ENCODE data around the gene PADI3.

The PADI3 gene, protein sequence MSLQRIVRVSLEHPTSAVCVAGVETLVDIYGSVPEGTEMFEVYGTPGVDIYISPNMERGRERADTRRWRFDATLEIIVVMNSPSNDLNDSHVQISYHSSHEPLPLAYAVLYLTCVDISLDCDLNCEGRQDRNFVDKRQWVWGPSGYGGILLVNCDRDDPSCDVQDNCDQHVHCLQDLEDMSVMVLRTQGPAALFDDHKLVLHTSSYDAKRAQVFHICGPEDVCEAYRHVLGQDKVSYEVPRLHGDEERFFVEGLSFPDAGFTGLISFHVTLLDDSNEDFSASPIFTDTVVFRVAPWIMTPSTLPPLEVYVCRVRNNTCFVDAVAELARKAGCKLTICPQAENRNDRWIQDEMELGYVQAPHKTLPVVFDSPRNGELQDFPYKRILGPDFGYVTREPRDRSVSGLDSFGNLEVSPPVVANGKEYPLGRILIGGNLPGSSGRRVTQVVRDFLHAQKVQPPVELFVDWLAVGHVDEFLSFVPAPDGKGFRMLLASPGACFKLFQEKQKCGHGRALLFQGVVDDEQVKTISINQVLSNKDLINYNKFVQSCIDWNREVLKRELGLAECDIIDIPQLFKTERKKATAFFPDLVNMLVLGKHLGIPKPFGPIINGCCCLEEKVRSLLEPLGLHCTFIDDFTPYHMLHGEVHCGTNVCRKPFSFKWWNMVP

DNA sequence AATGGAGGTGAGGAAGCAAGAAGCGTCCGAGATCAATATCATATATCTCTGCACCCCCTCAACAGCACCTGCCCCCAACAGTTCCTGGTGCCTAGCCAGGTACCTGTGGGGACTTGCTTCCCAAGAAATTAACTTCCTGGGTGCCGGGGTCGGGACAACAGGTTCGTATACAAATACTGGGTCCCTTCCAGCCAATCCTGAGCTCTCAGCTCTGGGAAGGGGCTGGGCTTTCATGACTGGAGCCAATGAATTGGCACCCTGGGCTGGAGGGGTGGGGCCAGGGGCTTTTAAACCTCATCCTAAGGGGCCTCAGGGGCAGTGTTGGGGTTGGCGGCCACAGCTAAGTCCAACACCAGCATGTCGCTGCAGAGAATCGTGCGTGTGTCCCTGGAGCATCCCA, at the start of gene PADI3:
TSS of gene PADI3 (plus strand) at position 318 of the 400 bp plus-strand sequence. CDS start at position 358, 40 bp downstream.
- DNase-seq = no peak

- DNase-seq = no peak
These were observed 49.4 kb upstream of the PADI3 start for GRCh38 chr1:17199267-17200044.

GRCh38 chr1:17200246-17200645, 48.7 kb upstream of the PADI3 start:
- DNase-seq = no peak

DNA sequence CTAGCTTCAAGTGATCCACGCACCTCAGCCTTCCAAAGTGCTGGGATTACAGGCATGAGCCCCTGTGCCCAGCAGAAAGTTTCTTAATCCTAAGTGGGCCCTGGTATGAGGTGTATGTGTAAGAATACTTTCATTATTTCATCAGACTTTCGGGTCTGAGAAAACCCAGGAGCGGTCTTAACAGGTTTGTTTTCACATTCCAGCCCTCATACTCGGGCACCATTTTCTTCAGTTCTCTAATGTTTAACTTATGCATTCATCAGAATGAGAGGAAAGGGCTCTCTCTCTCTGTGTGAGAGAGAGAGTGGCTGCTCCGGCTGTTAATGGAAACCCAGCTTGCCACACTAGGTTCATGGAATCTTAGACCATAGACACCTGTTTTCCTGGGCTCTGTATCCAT, 48.1 kb upstream of the PADI3 start:
- no peak for DNase-seq

- no peak for DNase-seq
These were observed 47.5 kb upstream of the PADI3 start for GRCh38 chr1:17201201-17202021.

DNA sequence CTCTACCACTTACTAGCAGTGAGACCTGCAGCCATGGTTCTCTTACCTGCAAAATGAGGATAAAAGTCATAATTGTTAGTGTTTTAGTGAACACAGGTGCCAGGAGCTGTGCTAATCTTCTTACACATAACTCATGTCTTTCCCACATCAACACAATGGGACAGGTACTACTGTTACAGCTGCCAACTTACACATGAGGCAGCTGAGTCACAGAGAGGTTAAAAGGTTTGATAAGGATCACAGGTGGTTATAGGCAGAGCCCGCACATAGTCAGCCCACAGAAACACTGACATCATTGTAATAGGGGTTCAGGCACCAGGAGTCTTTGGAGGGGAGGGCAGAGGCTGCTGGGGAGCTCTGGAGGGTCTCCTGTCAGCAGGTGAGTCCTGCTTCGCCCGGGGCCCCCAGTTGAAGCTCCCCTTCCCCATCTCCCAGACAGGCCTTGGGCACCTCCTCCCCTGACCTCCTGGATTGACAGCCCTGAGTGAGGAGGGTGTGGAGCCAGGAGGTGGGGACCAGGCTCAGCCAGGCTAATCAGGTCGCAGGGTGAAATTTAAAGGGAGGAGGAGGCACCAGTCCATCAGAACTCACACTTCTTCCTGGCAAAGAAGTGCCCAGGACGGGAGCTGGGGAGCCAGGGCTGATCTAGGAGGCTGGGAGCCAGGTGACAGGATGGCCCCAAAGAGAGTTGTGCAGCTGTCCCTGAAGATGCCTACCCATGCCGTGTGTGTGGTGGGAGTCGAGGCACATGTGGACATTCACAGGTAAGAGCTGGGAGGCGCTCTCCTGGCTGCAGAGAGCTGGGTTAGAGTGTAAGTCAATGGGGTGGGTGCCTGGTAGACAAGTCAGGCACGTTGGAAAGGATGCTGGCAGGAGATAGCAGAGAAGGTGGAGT, 44.1 kb upstream of the PADI3 start, which contains the start of gene PADI1:
TSS of gene PADI1 (plus strand) at position 583 of the 895 bp plus-strand sequence. CDS start at position 673, 90 bp downstream.
- no peak for DNase-seq

GRCh38 chr1:17205652-17206051, 43.2 kb upstream of the PADI3 start:
- no peak for DNase-seq

DNA sequence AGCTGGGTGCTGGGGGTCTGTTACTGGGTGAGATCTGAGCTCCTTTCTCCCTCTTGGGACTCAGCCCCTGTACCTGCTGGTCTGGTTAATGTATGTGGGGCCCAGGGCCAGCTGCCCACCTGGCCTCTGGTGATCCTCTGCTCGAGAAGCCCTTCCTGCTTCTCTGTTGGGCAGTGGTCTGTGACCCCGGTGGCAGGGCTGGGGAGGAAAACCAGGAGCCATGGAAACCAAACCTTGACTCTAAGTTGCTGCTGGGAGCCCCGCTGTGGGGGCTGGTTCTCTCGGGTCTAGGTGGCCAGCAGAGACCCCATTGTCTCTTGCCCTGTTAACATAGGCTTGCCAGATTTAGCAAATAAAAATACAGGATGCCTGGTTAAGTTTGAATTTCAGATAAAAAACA, 42.7 kb upstream of the PADI3 start:
- DNase-seq = no peak

DNA sequence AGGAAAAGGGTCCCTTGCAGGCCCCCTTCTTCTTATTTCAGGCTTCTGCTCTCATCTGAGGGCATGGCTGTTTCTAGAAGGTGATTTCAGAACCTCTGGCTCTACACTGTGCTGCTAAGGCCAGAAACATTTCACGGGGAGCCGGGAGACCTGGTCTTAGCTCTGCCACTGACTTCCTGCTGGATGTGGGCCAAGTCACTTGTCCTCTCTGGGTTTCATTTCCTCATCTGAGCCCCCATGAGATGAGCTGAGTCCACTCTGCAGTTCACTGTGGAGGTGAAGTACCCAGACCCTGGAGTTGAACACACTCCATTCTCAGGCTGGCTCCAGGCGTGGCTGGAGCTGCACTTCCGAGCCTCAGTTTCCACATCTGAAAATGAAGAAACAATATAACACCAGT, 41.9 kb upstream of the PADI3 start:
- no peak for DNase-seq

DNA sequence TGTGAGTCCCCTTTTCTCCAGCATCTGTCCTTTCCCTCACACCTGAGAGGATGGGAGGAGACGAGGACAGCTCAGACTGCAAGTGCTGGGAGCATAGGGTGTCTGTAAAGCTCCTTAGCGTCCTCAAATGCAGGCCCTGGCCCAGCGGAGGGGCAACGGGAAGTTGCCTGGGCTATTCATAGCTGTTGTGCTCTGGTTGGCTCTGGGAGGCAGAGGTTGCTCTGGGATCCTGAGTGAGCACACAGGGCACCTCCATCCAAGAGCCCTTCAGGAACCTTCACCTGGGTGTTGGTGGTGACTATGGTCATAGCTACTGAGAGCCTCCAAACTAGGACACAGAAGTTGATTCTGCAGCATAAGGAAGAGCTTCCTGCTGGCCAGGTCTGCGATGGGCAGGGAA, 41.4 kb upstream of the PADI3 start:
- DNase-seq = no peak

GRCh38 chr1:17207966-17208418, 40.9 kb upstream of the PADI3 start:
- peak; percentile 58 to 64 for DNase-seq

DNA sequence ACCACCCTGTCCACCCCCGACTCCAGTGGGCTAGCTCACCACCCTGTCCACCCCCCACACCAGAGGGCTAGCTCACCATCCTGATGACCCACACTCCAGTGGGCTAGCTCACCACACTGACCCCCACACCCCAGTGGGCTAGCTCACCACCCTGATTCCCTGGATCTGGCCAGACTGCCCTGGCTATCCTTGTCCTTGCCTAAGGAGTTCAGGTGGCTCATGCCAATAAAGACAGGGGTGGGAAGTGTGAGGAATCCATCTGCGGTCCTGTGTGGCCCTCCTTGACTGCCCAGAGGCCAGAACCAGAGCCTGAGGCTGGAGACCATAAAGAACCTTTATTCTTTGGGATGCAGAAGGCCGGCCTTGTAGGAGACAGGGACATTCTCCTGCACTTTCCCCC, 40.4 kb upstream of the PADI3 start:
- no peak for DNase-seq

GRCh38 chr1:17209430-17209829, 39.5 kb upstream of the PADI3 start:
- DNase-seq = no peak

- no peak for DNase-seq
These were observed 38.7 kb upstream of the PADI3 start for GRCh38 chr1:17210176-17210575.

DNA sequence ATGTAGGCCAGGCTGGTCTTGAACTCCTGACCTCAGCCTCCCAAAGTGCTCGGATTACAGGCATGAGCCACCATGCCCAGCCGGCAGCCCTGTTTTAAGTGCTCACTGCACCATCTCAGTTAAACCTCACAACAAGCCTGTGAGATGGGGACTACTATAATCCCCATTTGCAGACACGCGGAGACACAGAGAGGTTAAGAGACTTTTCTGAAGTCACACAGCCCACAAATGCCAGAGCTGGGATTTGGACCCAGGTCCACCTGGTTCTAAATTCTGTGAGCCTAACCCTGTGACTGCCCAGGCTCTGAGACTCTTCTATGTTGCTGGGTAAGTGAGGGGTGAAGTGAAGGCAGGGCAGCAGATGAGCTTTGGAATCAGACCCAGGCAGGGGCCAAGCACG, 37.5 kb upstream of the PADI3 start:
- DNase-seq = no peak

- no peak for DNase-seq
These were observed 36.9 kb upstream of the PADI3 start for GRCh38 chr1:17212009-17212408.

- peak; percentile 64 to 69 for DNase-seq
These were observed 36.3 kb upstream of the PADI3 start for GRCh38 chr1:17212487-17213121.

- DNase-seq = no peak
These were observed 35.6 kb upstream of the PADI3 start for GRCh38 chr1:17213148-17213781.

- no peak for DNase-seq
These were observed 35.1 kb upstream of the PADI3 start for GRCh38 chr1:17213782-17214148.

GRCh38 chr1:17214876-17215544, 33.9 kb upstream of the PADI3 start:
- DNase-seq = no peak
